Activated CD8-positive, alpha-beta T cell treated with anti-CD3 and anti-CD28 coated beads for 36 hours (primary cell): Measurements from ENCODE around the gene ARID3B. TPM values are rescaled to one million over a fixed set of nuclear protein-coding genes. Genes with fewer than 3 reads are reported as not detected.

Source experiments
- ATAC-seq: fragments of 200-7000 bp; cut with Tn5 transposase; one replicate; pipeline ENCODE4 v1.10.0; 2021; ENCODE audit warnings: mild to moderate bottlenecking, moderate library complexity
- CTCF ChIA-PET: fragments of 350-600 bp; sonication (Branson Sonifier 250); formaldehyde crosslinking; loops from one replicate; lab custom pipeline; 2021; ENCODE audit warnings: antibody characterized with exemption; lab: Charles Lee
- POLR2A ChIA-PET: fragments of 350-600 bp; sonication (Branson Sonifier 250); formaldehyde crosslinking; loops from one replicate; lab custom pipeline; 2021; ENCODE audit warnings: antibody characterized with exemption; lab: Charles Lee
- DNase-seq: peaks from one replicate; pipeline ENCODE4 v3.0.0-alpha.2; 2020
- H3K27ac Mint-ChIP-seq: one replicate; pipeline ENCODE4 v1.8.0; 2021; ENCODE audit warnings: mild to moderate bottlenecking, mixed read lengths
- H3K27me3 Mint-ChIP-seq: one replicate; pipeline ENCODE4 v1.8.0; 2021; ENCODE audit warnings: mixed read lengths
- H3K36me3 Mint-ChIP-seq: one replicate; pipeline ENCODE4 v1.8.0; 2021; ENCODE audit warnings: low read depth, mixed read lengths
- H3K4me1 Mint-ChIP-seq: one replicate; pipeline ENCODE4 v1.8.0; 2021; ENCODE audit warnings: low read depth, mixed read lengths
- H3K4me3 Mint-ChIP-seq: one replicate; pipeline ENCODE4 v1.8.0; 2021; ENCODE audit warnings: mild to moderate bottlenecking, moderate library complexity, mixed read lengths
- H3K9me3 Mint-ChIP-seq: one replicate; pipeline ENCODE4 v1.8.0; 2021; ENCODE audit warnings: mixed read lengths
- CTCF ChIP-seq: fragments of 200-600 bp; IDR thresholded peaks from one replicate; pipeline ENCODE4 v1.8.0; 2022; ENCODE audit warnings: antibody characterized with exemption, mild to moderate bottlenecking
- intact Hi-C: fragments of 100-400 bp; cut with micrococcal nuclease; formaldehyde crosslinking; loops from one replicate; pipeline ENCODE4 v1.10.0; 2022
- total RNA-seq, 2 experiments: library from RNA; stranded (reverse); gene quantifications; one replicate each; pipeline ENCODE4 v1.2.3, GENCODE V29; 2021

Gene ARID3B
- total RNA-seq, 2 experiments from 2014 or later: 35.2 to 36.2 TPM

GRCh38 chr15:74613089-74613952, 72.3 kb downstream of the ARID3B start:
- ATAC-seq (no peak), DNase-seq (no peak)
- no peaks in the 10 kb centered on the region for H3K27me3 Mint-ChIP-seq
- H3K4me3 Mint-ChIP-seq: peak overlapping the region; percentile 24
- intact Hi-C loops: no loop called here
- no peak for TF ChIP-seq CTCF
- H3K27ac Mint-ChIP-seq: peak overlapping the region; percentile 5
- CTCF ChIA-PET: interaction anchor here (0.9 to 6.4 kb wide), 10 partner anchors 9 to 238 kb away, joined by 3 to 47 read pairs (median 6); partner anchors contain the start of gene ARID3B
- peaks cover 23% of the 10 kb centered on the region for H3K4me1 Mint-ChIP-seq
- no peaks in the 10 kb centered on the region for H3K9me3 Mint-ChIP-seq
- POLR2A ChIA-PET: interaction anchor here (0.7 to 5.6 kb wide), 7 partner anchors 11 to 234 kb away, joined by 3 to 33 read pairs (median 3); partner anchors contain the start of genes ARID3B, EDC3, SEMA7A and UBL7
- H3K36me3 Mint-ChIP-seq: peaks cover 20% of the 10 kb centered on the region

- ATAC-seq (no peak), DNase-seq (no peak)
- intact Hi-C loops: no loop called here
- ChIA-PET CTCF (interaction anchor here (0.7 to 6.4 kb wide), 10 partner anchors 17 to 239 kb away, joined by 3 to 47 read pairs (median 5); partner anchors contain the start of gene ARID3B), POLR2A (interaction anchor here (0.7 to 5.6 kb wide), 8 partner anchors 12 to 235 kb away, joined by 3 to 33 read pairs (median 4); partner anchors contain the start of genes ARID3B, EDC3 and UBL7)
- H3K36me3 Mint-ChIP-seq: peaks cover 24% of the 10 kb centered on the region
- peak overlapping the region; percentile 69 for H3K4me3 Mint-ChIP-seq
- peaks cover 30% of the 10 kb centered on the region for H3K4me1 Mint-ChIP-seq
- no peaks in the 10 kb centered on the region for H3K9me3 Mint-ChIP-seq
- H3K27me3 Mint-ChIP-seq: no peaks in the 10 kb centered on the region
- peak overlapping the region; percentile 67 for H3K27ac Mint-ChIP-seq
- TF ChIP-seq CTCF: no peak
These were observed 73.1 kb downstream of the ARID3B start for GRCh38 chr15:74613953-74614743.

GRCh38 chr15:74614744-74615507, 73.9 kb downstream of the ARID3B start:
- Mint-ChIP-seq H3K4me1 (peaks cover 36% of the 10 kb centered on the region), H3K27ac (peak overlapping the region; percentile 98), H3K27me3 (no peaks in the 10 kb centered on the region), H3K9me3 (no peaks in the 10 kb centered on the region), H3K36me3 (peaks cover 25% of the 10 kb centered on the region), H3K4me3 (peak overlapping the region; percentile 92)
- POLR2A ChIA-PET: interaction anchor here (0.5 to 5.6 kb wide), 13 partner anchors 9 to 1026 kb away, joined by 3 to 33 read pairs (median 4); partner anchors contain the start of genes ARID3B and COMMD4
- CTCF ChIA-PET: interaction anchor here (0.9 to 10.8 kb wide), 11 partner anchors 17 to 240 kb away, joined by 3 to 203 read pairs (median 6); partner anchors contain the start of gene ARID3B
- ATAC-seq (peak; percentile 67), DNase-seq (peak; percentile 88)
- TF ChIP-seq CTCF: no peak
- intact Hi-C loops: loop anchor here (5.0 kb wide), 1 partner anchor 73 kb away; the partner anchor contains the start of gene ARID3B

- CTCF ChIA-PET: interaction anchor here (0.9 to 10.8 kb wide), 9 partner anchors 18 to 286 kb away, joined by 3 to 203 read pairs (median 7); partner anchors contain the start of gene ARID3B
- POLR2A ChIA-PET: interaction anchor here (0.5 to 5.6 kb wide), 16 partner anchors 9 to 1025 kb away, joined by 3 to 33 read pairs (median 4); partner anchors contain the start of genes ARID3B and COMMD4
- Mint-ChIP-seq H3K4me1 (peaks cover 43% of the 10 kb centered on the region), H3K27me3 (no peaks in the 10 kb centered on the region), H3K4me3 (peak within 1 kb of the TSS; percentile 92), H3K27ac (peak within 1 kb of the TSS; percentile 98), H3K9me3 (no peaks in the 10 kb centered on the region), H3K36me3 (peaks cover 32% of the 10 kb centered on the region)
- no peak for TF ChIP-seq CTCF
- intact Hi-C loops: loop anchor here (5.0 kb wide), 1 partner anchor 73 kb away; the partner anchor contains the start of gene ARID3B
- peak; percentile 97 for DNase-seq
- peak; percentile 88 for ATAC-seq
These were observed 74.7 kb downstream of the ARID3B start, which contains the start of gene CLK3 for GRCh38 chr15:74615508-74616365. Gene CLK3, plus strand, starts transcription at chr15:74615836. Its CDS starts 3,361 bp downstream, at chr15:74619197.
